H9 (cell line): ENCODE data around the gene PACSIN2. TPM values are rescaled to one million over a fixed set of nuclear protein-coding genes. Genes with fewer than 3 reads are reported as not detected.

Source experiments
- DNase-seq: peaks from one replicate; pipeline ENCODE4 v3.0.0-alpha.2; 2017
- H2AFZ ChIP-seq: one replicate; pipeline ENCODE4 v1.6.1; 2013; ENCODE audit warnings: mild to moderate bottlenecking, low read length, control low read depth, moderate library complexity
- H2AK5ac ChIP-seq: 2 replicates; pipeline ENCODE4 v1.6.1; 2013; ENCODE audit warnings: low read length, control low read depth, mixed read lengths; ENCODE audit not compliant: insufficient read length
- H2BK120ac ChIP-seq: one replicate; pipeline ENCODE4 v1.6.1; 2013; ENCODE audit warnings: low read depth, mild to moderate bottlenecking, low read length, control low read depth, inconsistent platforms; ENCODE audit not compliant: poor library complexity, severe bottlenecking
- H2BK12ac ChIP-seq: 2 replicates; pipeline ENCODE4 v1.6.1; 2013; ENCODE audit warnings: low read length, control low read depth, mixed read lengths, low read depth; ENCODE audit not compliant: insufficient read length
- H2BK15ac ChIP-seq: 2 replicates; pipeline ENCODE4 v1.6.1; 2013; ENCODE audit warnings: low read depth, low read length, control low read depth
- H2BK20ac ChIP-seq: one replicate; pipeline ENCODE4 v1.6.1; 2013; ENCODE audit warnings: low read depth, mild to moderate bottlenecking, low read length, control low read depth, inconsistent platforms; ENCODE audit not compliant: poor library complexity, severe bottlenecking
- H2BK5ac ChIP-seq: 2 replicates; pipeline ENCODE4 v1.6.1; 2013; ENCODE audit warnings: low read length, control low read depth, mixed read lengths; ENCODE audit not compliant: insufficient read length
- H3K14ac ChIP-seq: 2 replicates; pipeline ENCODE4 v1.6.1; 2013; ENCODE audit warnings: low read length, control low read depth; ENCODE audit not compliant: insufficient read depth
- H3K18ac ChIP-seq: 2 replicates; pipeline ENCODE4 v1.6.1; 2013; ENCODE audit warnings: low read depth, mild to moderate bottlenecking, mixed read lengths, low read length, control low read depth; ENCODE audit not compliant: insufficient read length
- H3K23ac ChIP-seq: 2 replicates; pipeline ENCODE4 v1.6.1; 2013; ENCODE audit warnings: low read length, control low read depth, mixed read lengths, low read depth; ENCODE audit not compliant: insufficient read length
- H3K23me2 ChIP-seq: 2 replicates; pipeline ENCODE4 v1.6.1; 2013; ENCODE audit warnings: low read depth, mild to moderate bottlenecking, mixed read lengths, low read length, control low read depth; ENCODE audit not compliant: insufficient read length, poor library complexity, severe bottlenecking
- H3K27ac ChIP-seq: 2 replicates; pipeline ENCODE4 v1.5.1; 2013; ENCODE audit warnings: low read length, control low read depth, mixed read lengths, low read depth; ENCODE audit not compliant: insufficient read length
- H3K27me3 ChIP-seq: 2 replicates; pipeline ENCODE4 v1.6.1; 2013; ENCODE audit warnings: low read length, control low read depth, inconsistent platforms; ENCODE audit not compliant: insufficient read depth
- H3K4ac ChIP-seq: 2 replicates; pipeline ENCODE4 v1.6.1; 2013; ENCODE audit warnings: low read depth, mild to moderate bottlenecking, control low read depth, inconsistent platforms, low read length, moderate library complexity
- H3K4me1 ChIP-seq: 2 replicates; pipeline ENCODE4 v1.6.1; 2013; ENCODE audit warnings: low read length, control low read depth, inconsistent platforms; ENCODE audit not compliant: insufficient read depth
- H3K4me2 ChIP-seq: 2 replicates; pipeline ENCODE4 v1.6.1; 2013; ENCODE audit warnings: low read length, control low read depth, mixed read lengths; ENCODE audit not compliant: insufficient read length, insufficient read depth
- H3K56ac ChIP-seq: 2 replicates; pipeline ENCODE4 v1.6.1; 2013; ENCODE audit warnings: low read depth, mild to moderate bottlenecking, mixed read lengths, low read length, control low read depth; ENCODE audit not compliant: insufficient read length
- H3K79me1 ChIP-seq: 2 replicates; pipeline ENCODE4 v1.6.1; 2013; ENCODE audit warnings: low read depth, mild to moderate bottlenecking, moderate library complexity, low read length, control low read depth, inconsistent platforms; ENCODE audit not compliant: insufficient read depth, poor library complexity, severe bottlenecking
- H3K79me2 ChIP-seq: 2 replicates; pipeline ENCODE4 v1.6.1; 2013; ENCODE audit warnings: low read length, control low read depth, inconsistent platforms; ENCODE audit not compliant: insufficient read depth
- H3K9ac ChIP-seq: 2 replicates; pipeline ENCODE4 v1.6.1; 2013; ENCODE audit warnings: low read length, control low read depth, mixed read lengths; ENCODE audit not compliant: insufficient read length; ENCODE audit errors: extremely low read depth
- H3K9me3 ChIP-seq: one replicate; pipeline ENCODE4 v1.6.1; 2013; ENCODE audit warnings: low read depth, low read length, inconsistent platforms; ENCODE audit not compliant: control insufficient read depth
- H3T11ph ChIP-seq: one replicate; pipeline ENCODE4 v1.6.1; 2013; ENCODE audit warnings: mild to moderate bottlenecking, low read length, control low read depth, inconsistent platforms
- H4K20me1 ChIP-seq: one replicate; pipeline ENCODE4 v1.6.1; 2013; ENCODE audit not compliant: control insufficient read depth, insufficient read length, insufficient read depth
- H4K5ac ChIP-seq: 2 replicates; pipeline ENCODE4 v1.6.1; 2013; ENCODE audit warnings: low read depth, mild to moderate bottlenecking, mixed read lengths, low read length, control low read depth; ENCODE audit not compliant: insufficient read length
- H4K8ac ChIP-seq: replicated peaks from 2 replicates; pipeline ENCODE4 v1.6.1; 2013; ENCODE audit warnings: low read length, control low read depth, mixed read lengths, low read depth; ENCODE audit not compliant: insufficient read length
- H4K91ac ChIP-seq: 2 replicates; pipeline ENCODE4 v1.6.1; 2013; ENCODE audit warnings: low read depth, mild to moderate bottlenecking, moderate library complexity, mixed read lengths, low read length, control low read depth; ENCODE audit not compliant: insufficient read length
- H3K27ac Mint-ChIP-seq, 3 experiments: 2 replicates in 2 of 3; 3 replicates in 1 of 3; pipeline ENCODE4 v1.8.0; 2020 to 2021; ENCODE audit warnings: mixed read lengths in 3 of 3, mild to moderate bottlenecking in 1 of 3, moderate library complexity in 1 of 3
- H3K27me3 Mint-ChIP-seq: 2 replicates; pipeline ENCODE4 v1.8.0; 2021; ENCODE audit warnings: low read depth, mild to moderate bottlenecking, moderate library complexity, mixed read lengths
- H3K36me3 Mint-ChIP-seq, 3 experiments: 2 replicates in 2 of 3; 3 replicates in 1 of 3; pipeline ENCODE4 v1.8.0; 2020 to 2021; ENCODE audit warnings: low read depth in 3 of 3, mixed read lengths in 3 of 3; ENCODE audit not compliant: insufficient read depth in 1 of 3
- H3K4me1 Mint-ChIP-seq, 2 experiments: 2 replicates each; pipeline ENCODE4 v1.8.0; 2020; ENCODE audit warnings: mixed read lengths in 2 of 2
- H3K4me3 Mint-ChIP-seq, 2 experiments: 2 replicates in 1 of 2; 3 replicates in 1 of 2; pipeline ENCODE4 v1.8.0; 2020 to 2021; ENCODE audit warnings: mild to moderate bottlenecking in 2 of 2, mixed read lengths in 2 of 2, moderate library complexity in 1 of 2
- H3K9me3 Mint-ChIP-seq, 2 experiments: 2 replicates in 1 of 2; 3 replicates in 1 of 2; pipeline ENCODE4 v1.8.0; 2020; ENCODE audit warnings: mild to moderate bottlenecking in 2 of 2, mixed read lengths in 2 of 2, moderate library complexity in 1 of 2
- WGBS: extraction: QIAGEN DNeasy Blood & Tissue Kit; methylation state at CpG from one replicate; pipeline ENCODE4 v1.1.7; 2013; ENCODE audit warnings: missing lambda C conversion rate, low lambda C conversion rate, mixed read lengths; ENCODE audit not compliant: insufficient read length; ENCODE audit errors: extremely low coverage; 5-methylcytosine and 5-hydroxymethylcytosine counted together
- total RNA-seq: library from RNA; stranded (reverse); gene quantifications from 2 replicates; pipeline ENCODE4 v1.2.1, GENCODE V29; 2021
- TF ChIP-seq, protein P1 (sequence below): fragments of 200-600 bp; sonication (generic); conservative IDR thresholded peaks from 3 replicates; pipeline ENCODE4 v1.8.0; 2021; ENCODE audit warnings: antibody characterized with exemption, mild to moderate bottlenecking

Gene PACSIN2
- total RNA-seq, 1 experiment from 2014 or later = 62.3 TPM

DNA sequence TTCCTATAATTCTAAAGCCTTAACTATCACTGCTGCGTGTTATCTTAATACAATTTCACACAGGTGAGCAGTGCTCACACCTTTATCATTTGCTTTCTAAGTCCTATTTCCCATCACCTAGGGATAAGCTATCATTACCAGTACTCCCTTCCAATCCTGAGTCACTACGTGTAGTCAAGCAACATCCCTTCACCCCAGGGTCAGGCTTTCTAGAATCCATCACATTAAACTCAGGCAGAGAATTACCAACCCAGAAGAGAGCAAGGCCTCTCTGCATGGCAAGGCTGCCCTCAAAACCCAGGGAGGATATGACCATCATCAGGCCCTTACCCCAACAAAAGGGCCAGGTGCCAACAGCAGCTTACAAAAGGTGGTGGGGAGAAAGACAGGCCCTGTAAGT, 9.8 kb downstream of the PACSIN2 start:
- H2BK12ac ChIP-seq = no peak overlapping the region
- Mint-ChIP-seq H3K27ac (peak overlapping the region in 2 of 3 experiments; percentile 12 to 78; a peak in 3 of 7 replicates), H3K36me3 (peaks cover 3 to 9% (median 4%) of the 10 kb centered on the region in 3 experiments; a peak in 6 of 7 replicates), H3K4me1 (peaks cover 73% of the 10 kb centered on the region in 2 experiments), H3K27me3 (no peaks in the 10 kb centered on the region), H3K9me3 (no peaks in the 10 kb centered on the region), H3K4me3 (no peak overlapping the region; a peak in 1 of 5 replicates)
- peaks cover 43% of the 10 kb centered on the region; the same call in 1 of the 2 replicates for H3K79me2 ChIP-seq
- H3K4me2 ChIP-seq = no peak overlapping the region
- H3K18ac ChIP-seq = no peak overlapping the region
- H2AK5ac ChIP-seq = no peak overlapping the region
- H2BK20ac ChIP-seq = no peak overlapping the region
- H3K14ac ChIP-seq = no peak overlapping the region
- H3K79me1 ChIP-seq = peaks cover 3% of the 10 kb centered on the region
- no peak overlapping the region for H3K4ac ChIP-seq
- H4K8ac ChIP-seq = no peak overlapping the region
- H3K27ac ChIP-seq = no peak overlapping the region
- H4K5ac ChIP-seq = no peak overlapping the region
- no peak overlapping the region for H4K91ac ChIP-seq
- peaks cover 8% of the 10 kb centered on the region; the same call in 1 of the 2 replicates for H3K4me1 ChIP-seq
- H3K9ac ChIP-seq = no peak overlapping the region
- no peak overlapping the region for H2BK120ac ChIP-seq
- no peak overlapping the region for H2AFZ ChIP-seq
- no peaks in the 10 kb centered on the region for H3K23me2 ChIP-seq
- WGBS = no CpG with 5 or more reads among the region's 2 CpGs
- H2BK5ac ChIP-seq = no peak overlapping the region
- no peaks in the 10 kb centered on the region for H3K9me3 ChIP-seq
- no peaks in the 10 kb centered on the region for H4K20me1 ChIP-seq
- H3T11ph ChIP-seq = no peak overlapping the region
- H3K23ac ChIP-seq = no peak overlapping the region
- H3K56ac ChIP-seq = no peak overlapping the region
- H3K27me3 ChIP-seq = no peaks in the 10 kb centered on the region
- TF ChIP-seq, protein P1, sequence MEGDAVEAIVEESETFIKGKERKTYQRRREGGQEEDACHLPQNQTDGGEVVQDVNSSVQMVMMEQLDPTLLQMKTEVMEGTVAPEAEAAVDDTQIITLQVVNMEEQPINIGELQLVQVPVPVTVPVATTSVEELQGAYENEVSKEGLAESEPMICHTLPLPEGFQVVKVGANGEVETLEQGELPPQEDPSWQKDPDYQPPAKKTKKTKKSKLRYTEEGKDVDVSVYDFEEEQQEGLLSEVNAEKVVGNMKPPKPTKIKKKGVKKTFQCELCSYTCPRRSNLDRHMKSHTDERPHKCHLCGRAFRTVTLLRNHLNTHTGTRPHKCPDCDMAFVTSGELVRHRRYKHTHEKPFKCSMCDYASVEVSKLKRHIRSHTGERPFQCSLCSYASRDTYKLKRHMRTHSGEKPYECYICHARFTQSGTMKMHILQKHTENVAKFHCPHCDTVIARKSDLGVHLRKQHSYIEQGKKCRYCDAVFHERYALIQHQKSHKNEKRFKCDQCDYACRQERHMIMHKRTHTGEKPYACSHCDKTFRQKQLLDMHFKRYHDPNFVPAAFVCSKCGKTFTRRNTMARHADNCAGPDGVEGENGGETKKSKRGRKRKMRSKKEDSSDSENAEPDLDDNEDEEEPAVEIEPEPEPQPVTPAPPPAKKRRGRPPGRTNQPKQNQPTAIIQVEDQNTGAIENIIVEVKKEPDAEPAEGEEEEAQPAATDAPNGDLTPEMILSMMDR = no peak
- DNase-seq = no peak
- H2BK15ac ChIP-seq = no peak overlapping the region
